Left hindlimb (tissue), 1 donor: ENCODE data around the gene SASH1.
"Not testable (repeated sequence)": the region's sequence is repeated elsewhere in the genome, so short reads cannot be mapped to it uniquely, and the experiment has no call there.

Experiments
- DNase-seq: peaks from one replicate; pipeline ENCODE4 v3.0.0-alpha.2; 2018

SASH1 gene

DNA sequence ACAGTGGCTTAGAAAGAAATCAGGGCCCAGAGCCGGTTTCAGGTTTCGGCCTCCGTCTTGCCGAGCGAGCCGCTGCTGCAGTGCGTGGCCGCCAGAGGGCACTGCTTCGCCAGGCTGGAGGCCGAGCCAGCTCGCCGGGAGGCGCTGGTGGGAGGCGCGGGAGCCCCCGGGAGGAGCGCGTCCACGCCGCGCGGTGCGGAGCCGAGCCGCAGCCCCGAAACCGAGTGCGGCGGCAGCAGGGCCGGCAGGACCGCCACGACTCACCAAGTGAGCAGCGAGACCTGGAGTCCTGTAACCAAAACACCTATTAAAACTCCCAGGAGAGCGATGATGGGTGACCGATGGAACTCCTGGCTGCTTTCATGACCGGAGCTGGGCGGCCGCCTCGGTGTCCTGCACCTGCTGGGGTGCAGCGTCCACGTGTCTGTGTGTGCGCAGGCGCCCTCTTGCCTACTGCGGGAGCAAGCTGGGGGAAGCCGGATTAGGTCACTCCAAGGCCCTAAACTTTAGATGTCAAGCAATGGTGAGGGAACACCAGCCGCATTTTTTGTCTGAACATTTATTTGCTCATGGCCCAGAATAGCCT is 217.3 kb downstream of the SASH1 start:
- DNase-seq = peak; percentile 85

DNA sequence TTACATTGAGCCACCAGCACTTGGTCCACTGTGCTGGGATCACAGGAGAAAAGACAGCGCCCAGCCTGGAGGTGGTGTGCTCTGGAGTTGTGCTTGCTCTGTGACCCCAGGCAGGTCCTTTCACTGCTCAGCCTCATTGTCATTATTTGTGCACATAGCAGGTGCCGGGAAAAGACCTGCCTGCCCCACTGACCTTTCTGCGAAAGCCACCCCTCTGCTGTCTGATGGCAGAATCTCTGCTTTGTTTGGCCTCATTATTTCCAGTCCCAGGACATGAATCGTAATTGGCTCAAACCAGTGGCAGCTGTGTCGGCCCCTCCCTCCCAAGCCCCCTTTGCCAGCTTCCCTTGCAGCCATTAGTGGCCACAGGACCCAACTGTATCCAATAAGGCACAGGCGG is 219.0 kb downstream of the SASH1 start:
- no peak for DNase-seq

DNA sequence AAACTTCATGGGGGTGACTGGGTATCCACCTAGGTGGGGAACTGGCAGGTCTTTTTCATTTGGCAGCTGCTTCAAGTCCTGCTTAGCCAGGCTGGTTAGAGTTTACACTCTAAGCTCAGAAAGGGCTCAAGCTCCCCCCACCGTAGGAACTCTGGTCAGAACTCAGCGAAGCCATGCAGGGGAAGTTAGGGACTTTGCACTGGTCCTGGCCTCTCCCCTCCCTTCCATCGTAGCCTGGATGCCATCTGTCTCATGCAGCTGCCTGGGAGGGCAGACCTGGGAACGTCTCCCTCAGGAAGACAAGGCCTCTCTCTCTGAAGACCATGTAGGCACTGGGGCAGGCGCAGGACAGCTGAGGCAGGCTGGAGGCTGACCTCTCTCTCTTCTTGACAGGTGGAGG is 220.4 kb downstream of the SASH1 start:
- DNase-seq = no peak

DNA sequence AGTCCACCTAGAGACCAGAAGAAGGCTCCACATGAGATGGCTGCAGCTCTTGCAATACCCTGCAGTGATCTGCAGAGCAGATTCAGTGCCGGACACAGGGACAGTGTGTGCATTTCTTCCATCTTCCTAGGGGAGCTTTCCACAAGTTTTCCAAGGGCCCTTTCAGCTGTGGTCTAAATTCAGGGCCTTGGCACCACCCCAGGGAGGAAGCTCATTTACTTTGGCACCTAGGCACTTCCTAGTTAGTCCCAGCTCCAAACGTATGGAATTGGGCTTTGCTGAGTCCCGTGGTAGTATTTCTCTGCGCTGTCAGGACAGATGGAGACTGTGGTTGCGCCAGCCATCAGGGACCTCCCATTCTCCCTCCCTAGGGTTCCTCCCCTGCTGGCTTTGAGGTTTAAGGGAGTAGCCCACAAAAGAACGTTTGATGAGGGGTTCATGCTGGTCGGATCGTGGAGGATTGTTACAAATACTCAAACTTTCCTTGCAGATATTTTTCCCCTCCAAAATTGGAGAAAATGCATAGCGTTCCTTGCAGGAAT is 221.9 kb downstream of the SASH1 start:
- no peak for DNase-seq

DNA sequence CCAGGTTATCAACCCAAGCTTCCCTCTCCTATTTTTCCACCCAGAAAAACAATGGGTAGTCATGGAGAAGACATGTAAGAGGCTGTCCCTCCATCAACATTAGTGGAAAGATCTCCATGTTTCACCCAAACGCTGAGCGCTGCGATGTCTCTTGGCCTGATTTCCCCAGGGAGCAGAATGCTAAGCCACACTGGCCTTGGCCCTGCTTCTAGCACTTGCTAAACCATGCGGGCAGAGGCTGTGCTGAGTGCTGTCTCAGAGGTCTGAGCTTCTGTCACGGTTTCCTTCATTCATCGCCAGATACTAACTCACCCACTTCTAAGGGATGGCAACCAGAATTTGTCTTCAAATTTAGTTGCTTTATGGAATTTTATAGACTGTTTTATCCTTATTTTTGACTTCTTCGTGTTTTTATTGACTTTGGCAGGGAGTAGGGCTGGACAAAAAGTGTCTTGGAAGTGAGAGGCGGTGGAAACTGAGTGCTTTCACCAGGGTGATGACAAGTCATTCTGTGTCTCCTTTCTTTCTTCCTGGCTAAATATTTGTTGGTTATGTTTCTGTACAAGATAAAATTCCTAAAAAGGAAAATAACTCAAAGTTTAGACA is 222.8 kb downstream of the SASH1 start:
- no peak for DNase-seq

DNA sequence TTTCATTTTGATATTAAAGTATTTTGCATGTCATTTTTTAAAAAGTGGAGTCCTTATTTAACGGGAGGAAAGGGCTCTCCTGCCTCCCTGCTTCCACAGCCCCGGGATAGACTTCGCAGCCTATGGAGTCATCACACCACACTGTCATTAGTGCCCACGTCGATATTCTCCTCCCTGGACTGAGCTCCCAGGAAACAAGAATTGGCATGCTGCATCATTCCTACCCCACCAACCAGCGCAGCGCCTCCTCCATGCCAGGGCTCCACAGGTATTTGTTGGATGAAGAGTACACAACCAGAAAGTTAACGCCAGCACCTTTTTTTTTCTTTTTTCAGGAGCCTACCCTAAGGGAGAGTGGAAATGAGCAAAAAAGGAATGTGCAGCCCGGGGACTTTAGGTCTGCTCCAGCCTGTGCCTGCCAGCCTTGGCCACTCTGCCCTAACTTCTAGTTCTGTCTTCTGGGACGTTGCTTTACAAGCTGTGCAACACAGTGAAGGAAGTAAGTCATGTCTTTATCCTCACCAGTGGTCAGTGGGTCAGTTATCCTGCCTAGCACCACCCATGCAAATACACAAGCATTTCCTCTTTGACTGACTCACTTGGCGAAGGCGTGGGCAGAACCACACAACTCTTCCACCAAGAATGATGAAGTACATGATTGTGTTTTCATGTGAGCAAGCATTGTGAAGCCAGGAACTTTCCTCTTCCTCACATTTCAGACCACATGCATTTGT is 223.5 kb downstream of the SASH1 start:
- peak; percentile 63 for DNase-seq

DNA sequence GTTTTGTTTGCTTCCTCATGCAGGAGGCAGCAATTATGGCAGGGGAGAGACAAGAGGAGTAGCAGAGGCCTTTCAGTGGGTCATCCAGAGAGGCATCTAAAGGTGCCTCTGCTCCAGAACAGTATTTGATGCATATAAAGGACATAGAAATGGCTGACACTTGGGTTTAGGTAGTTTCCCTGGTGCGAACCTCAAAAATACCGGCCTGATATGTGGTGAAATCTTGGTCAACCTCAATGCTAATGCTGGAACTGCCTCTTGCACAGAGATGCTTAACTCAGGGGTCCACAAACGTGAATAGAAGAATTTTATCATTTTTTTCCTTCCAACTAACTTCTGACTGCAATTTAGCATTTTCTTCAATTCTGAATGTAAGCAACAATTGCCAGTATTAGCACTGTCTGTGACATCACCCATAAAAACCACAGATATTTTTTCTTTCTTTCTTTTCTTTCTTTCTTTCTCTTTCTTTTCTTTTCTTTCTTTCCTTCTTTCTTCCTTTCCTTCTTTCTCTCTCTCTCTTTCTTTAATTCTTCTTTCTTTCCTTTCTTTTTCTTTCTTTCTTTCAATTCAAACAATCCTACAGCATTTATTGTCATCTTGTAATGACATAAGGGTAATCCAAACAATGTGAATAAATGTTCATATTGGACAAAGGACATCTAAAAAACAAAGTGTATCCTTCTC is 224.2 kb downstream of the SASH1 start:
- no peak for DNase-seq

DNA sequence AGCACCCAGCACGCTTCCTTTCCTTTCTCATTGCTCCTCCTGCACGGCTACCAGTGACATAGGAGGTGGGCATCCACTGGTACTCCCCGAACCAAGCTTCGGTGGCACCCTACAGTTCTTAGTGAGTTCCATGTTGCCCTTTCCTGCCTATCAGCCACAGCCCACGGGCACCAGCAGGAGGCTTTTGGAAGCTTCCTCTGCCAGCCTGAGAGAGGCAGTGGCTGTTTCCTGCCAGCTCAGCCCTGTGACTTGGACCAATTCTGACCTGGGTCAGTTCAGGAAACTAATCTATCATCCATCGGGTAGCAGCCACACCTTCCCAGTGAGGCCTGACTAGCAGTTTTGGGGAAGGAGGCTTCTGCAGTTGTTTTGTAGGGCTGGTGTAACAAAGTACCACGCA is 227.8 kb downstream of the SASH1 start:
- DNase-seq = no peak

DNA sequence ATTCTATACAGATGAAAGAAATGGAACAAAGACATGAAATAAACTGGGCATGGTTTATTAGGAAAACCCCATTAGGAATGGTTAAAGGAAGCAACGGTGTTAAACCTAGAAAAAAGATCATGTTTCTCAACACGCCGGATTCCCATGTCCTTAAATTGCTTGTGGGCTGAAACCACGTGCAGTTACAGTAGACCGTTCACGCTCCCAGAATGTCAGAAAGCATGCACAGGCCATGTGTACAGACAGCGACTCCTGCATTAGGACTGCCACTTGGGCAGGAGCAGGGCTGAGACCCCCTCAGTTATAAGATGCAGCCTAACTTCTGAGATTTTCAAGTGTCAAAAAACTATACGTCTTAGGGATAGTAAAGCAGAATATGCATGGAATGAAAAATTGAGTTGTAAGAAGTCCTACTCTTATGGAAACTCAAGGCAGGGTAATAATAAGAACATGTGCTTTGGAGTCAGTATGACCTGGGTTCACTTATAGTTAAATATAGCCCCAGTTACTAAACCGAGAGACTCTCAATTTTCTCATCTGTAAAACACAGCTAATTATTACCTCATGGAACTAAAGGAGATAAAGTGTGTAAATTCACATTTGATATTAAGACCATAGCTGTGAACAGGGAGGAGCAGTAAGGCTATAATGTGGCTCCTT is 230.2 kb downstream of the SASH1 start:
- no peak for DNase-seq

DNA sequence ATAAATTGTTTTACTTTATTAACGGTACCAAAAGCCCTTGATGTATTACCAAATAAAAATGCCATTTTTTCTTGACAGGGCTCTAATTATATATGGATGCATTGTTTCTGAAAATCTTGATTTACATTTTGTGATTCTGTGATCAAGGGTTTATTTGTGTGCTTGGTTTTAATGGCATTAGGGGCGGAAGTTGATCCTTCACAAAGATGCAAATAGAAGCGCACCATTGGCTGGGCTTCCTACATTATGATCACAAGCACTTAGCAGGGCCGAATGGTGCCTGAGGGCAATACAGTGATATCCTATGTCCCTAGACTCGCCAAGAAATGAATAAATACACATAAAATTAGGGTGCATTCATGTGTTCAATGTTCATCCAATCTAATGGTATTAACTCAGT is 231.3 kb downstream of the SASH1 start:
- DNase-seq = no peak

DNA sequence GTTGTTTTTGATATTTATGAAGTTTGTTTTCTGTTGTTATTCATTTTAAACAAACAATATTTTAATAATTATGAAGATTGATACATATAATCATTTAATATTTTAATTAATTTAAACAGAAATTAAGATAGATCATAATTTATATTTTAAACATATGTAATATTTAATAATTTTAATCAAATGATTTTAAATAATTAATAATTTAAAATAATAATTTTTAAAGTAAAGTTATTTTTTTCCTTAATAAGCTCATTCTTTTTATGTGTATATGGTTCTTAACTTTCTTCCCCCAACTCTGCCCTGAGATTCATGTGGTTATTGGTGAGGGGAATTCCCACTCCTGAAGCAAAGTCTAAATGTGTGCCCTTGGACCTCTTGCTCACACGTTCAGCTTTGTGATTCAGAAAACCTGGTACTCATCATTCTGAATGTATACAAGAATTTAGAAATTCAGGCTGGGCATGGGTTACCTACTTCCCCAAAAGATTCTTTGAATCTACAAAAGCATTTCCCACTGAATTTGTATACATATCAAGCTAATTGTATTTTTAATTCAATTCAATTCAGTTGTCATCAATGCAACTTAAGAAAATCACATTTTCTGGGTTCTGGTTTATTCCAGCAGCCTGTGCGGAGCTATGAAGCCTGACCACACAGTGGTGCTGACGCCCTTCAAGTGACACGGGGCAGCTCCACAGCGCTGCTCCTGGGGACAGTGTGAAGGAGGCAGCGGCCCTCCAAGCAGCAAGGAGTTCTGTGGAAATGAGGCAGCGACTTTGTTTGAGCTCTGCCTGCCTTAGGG is 235.2 kb downstream of the SASH1 start:
- peak; percentile 84 for DNase-seq

DNA sequence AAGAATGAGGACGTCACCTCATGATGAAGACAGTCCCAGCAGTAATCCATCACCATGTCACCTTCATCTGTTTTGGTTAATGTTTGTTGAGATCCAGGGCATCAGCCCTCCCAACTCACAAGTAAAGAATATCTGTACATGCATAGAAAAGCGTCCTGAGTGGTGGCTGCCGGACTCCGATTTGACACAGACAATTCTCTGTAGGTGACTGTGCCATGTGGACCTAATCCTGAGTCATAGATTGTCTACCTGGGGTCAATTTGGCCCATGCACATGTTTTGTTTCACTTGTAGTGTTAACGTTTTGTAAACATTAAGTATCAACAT is 235.8 kb downstream of the SASH1 start:
- DNase-seq = no peak

DNA sequence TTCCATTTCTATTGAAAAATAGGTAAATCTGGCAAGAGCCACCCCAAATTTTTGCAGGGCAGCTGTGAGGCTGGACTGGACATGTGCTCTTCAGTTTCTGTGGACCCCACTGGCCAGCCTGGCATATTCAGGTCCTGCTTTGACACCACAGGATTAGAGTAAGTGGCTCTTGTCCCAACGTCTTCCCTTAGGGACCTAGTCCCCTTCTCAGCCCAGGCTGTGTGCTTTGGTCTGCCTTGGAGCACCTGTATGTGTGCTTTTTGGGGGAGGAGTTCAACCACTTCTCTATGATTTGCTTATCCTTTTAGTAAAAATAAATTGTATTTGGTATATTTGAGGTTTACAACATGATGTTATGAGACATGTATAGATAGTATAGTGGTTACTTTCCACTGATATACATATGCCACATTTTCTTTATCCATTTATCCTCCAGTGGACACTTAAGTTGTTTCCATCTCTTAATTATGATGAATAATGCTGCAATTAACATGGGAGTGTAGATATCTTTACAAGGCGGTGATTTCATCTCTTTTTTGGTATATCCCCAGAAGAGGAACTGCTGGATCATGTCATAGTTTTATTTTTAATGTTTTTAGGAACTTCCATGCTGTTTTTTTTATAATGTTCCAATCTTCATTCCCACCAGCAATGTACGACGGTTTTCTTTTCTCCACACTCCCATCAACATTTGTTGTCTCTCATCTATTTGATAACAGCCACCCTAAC is 236.4 kb downstream of the SASH1 start:
- DNase-seq = no peak

DNA sequence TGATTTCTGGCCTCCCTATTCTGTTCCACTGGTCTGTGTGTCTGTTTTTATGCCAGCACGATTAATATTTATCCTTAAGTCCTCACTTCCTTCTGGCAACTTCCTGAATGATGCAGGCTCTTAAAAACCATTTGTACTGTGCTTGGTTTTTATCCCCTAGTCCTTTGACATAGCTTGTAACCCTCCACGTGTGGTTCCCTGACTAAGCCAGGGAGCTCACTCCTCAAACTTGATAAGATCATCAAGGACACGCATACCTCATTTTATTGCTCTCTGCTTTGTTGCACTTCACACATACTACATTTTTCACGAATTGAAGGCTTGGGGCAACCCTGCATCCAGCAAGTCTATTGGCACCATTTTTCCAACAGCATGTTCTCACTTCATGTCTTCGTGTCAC is 237.8 kb downstream of the SASH1 start:
- DNase-seq = no peak

DNA sequence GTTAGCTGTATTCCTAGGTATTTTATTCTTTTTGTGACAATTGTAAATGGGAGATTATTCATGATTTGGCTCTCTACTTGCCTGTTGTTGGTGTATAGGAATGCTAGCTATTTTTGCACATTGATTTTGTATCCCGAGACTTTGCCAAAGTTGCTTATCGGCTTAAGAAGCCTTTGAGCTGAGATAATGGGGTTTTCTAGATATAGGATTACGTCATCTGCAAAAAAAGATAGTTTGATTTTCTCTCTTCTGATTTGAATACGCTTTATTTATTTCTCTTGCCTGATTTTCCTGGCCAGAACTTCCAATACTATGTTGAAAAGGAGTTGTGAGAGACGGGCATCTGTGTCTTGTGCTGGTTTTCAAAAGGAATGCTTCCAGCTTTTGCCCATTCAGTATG is 241.0 kb downstream of the SASH1 start:
- no peak for DNase-seq

DNA sequence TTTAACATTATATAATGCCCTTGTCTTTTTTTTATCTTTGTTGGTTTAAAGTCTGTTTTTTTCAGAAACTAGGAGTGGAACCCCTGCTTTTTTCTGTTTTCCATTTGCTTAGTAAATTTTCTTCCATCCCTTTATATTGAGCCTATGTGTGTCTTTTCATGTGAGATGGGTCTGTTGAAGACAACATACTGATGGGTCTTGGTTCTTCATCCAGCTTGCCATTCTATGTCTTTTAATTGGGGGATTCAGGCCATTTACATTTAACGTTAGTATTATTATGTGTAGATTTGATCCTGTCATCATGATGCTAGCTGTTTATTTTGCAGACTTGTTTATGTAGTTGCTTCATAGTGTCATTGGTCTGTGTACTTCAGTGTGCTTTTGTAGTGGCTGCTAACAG is 243.0 kb downstream of the SASH1 start:
- not testable (repeated sequence) for DNase-seq

DNA sequence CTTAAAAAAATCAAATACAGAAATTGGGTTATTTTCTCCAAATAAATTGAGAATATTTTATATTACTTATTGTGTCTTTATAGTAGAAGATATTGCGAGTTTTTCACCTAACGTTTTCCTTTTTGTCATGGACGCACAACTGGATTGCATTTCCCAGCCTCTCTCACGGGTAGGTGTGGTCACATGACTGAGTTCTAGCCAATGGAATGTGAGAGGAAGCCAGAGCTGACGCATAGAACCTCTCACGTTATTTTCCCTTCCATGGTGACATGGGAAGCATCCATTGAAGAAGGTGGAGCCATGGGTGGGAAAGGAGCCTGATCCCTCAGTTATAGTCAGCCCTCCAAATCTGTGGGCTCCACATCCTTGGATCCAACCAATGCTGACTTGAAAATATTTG is 248.2 kb downstream of the SASH1 start:
- no peak for DNase-seq

DNA sequence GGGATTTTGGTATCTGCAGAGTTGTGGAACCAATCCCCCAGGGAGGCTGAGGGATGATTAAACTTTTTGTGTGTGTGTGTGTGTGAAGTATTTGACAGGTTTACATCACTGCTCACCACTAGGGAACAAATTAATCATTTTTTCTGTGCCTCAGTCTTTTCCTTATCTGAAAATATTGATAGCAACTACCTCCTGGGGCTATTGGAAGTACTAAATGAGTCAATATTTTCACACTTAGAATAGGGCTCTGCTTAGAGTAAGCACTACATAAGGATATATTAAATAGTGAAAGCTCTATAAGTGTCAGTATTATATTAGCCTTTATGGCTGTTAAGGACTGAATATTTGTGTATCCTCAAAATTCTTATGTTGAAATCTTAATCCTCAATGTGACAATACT is 249.0 kb downstream of the SASH1 start:
- no peak for DNase-seq

DNA sequence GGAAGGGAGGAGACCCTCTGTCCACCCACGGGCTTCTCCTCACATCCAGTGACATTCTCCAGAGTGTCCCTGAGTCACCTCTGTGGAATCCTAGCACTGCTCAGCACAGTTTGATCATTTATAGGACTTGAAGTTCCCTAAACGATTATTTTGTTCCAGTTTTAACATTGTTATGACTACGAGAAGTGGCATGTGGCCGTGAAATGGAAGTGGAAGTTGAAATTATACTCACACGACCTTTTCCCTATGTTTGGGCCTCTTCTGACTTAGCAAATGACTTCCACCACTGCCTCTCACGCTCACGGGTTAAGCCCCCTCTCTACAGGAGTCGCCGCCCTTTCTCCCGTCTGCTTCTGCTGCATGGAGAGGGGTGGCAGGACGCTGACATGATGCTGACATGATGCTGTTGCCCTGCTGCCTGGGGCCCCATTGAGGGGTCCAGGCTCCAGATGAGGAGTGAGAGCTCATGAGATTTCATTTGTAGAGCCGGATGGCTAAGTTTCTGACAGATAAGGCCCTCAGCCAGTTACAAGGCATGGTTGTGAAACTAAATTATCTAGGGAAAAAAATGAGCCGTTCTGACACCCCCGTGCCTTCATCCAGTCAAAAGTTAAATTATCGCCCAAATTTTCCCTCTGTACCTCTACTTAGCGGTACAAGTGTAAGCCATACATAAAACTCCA is 250.6 kb downstream of the SASH1 start:
- no peak for DNase-seq

DNA sequence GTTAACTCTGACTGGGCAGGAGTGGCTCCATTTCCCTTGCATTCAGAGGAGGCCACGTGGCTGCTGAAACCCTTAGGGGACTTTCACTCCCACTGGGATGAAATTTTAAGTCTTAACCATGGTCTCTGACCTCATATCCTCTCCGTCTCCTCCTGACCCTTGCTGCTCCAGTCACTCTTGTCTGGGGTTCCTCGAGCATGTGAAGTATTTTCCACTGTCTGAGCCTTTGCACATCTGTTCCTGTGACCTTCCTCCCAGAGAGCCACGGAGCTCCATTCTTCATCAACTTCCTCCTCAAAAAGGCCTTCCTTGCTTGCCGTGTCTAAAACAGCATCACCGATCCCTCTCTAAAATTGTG is 251.2 kb downstream of the SASH1 start:
- DNase-seq = no peak

DNA sequence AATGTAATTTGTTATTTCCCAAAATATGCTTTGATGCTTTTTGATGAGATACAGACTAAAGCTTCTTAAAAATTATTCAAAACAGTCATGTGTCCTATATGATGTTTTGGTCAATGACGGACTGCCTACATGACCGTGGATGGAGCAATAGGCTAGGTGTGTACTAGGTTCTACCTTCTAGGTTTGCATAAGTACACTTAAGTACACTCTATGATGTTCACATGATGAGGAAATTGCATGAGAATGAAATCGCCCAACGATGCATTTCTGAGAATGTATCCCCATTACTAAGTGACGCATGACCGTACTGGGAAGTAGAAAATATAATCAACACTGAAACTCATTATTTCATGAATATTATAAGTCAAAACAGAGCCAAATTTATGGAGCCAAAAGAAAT is 252.9 kb downstream of the SASH1 start:
- DNase-seq = no peak
